Tibial nerve (tissue), 3 donors: ENCODE measurements around the gene BICD1.

Experiments
- POLR2A ChIP-seq, 2 donors: fragments of 450-650 bp; IDR thresholded peaks; one replicate each; pipeline ENCODE4 v1.6.1; 2017; ENCODE audit warnings: antibody characterized with exemption in 2 of 2, mild to moderate bottlenecking in 2 of 2, moderate library complexity in 2 of 2
- TF ChIP-seq, protein P1 (sequence below), 5 experiments: fragments of 200-600 bp in 3 of 5; fragments of 450-650 bp in 2 of 5; sonication (generic) in 3 of 5; IDR thresholded peaks; one replicate each; pipeline ENCODE4 v1.5.1; 2016 to 2019; ENCODE audit warnings: antibody characterized with exemption in 5 of 5, mild to moderate bottlenecking in 3 of 5, moderate library complexity in 2 of 5

DNA sequence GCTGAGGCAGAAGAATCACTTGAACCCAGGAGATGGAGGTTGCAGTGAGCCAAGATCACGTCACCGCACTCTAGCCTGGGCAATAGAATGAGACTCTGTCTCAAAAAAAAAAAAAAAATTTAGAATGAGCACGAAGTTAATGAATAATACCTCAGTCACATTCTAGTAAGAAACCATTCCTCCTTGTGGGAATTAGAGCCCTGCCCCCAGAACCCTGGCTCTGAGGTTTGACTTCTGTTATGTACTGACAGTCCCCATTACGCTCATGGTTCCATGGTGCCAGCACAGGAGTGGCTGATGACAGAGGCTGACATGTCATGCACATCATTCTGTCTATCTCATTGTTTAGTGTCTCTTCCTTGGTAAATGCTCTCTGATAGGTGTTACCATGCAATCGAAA is 160.1 kb downstream of the BICD1 start:
- TF ChIP-seq, protein P1, sequence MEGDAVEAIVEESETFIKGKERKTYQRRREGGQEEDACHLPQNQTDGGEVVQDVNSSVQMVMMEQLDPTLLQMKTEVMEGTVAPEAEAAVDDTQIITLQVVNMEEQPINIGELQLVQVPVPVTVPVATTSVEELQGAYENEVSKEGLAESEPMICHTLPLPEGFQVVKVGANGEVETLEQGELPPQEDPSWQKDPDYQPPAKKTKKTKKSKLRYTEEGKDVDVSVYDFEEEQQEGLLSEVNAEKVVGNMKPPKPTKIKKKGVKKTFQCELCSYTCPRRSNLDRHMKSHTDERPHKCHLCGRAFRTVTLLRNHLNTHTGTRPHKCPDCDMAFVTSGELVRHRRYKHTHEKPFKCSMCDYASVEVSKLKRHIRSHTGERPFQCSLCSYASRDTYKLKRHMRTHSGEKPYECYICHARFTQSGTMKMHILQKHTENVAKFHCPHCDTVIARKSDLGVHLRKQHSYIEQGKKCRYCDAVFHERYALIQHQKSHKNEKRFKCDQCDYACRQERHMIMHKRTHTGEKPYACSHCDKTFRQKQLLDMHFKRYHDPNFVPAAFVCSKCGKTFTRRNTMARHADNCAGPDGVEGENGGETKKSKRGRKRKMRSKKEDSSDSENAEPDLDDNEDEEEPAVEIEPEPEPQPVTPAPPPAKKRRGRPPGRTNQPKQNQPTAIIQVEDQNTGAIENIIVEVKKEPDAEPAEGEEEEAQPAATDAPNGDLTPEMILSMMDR (IDR thresholded peaks at IDR 0.05): no peak
- TF ChIP-seq POLR2A (IDR thresholded peaks at IDR 0.05): no peak
